K562 (cell line): ENCODE data around the gene ROR2.

Source experiments
- ATF6 ChIP-seq: sonication (generic); formaldehyde crosslinking; IDR thresholded peaks from 2 replicates; pipeline ENCODE4 v1.4.0; 2020; ENCODE audit warnings: mild to moderate bottlenecking, missing genetic modification reagents
- CBFA2T3 ChIP-seq: fragments of 450-650 bp; IDR thresholded peaks from 2 replicates; pipeline ENCODE4 v1.6.1; 2017
- CTCF ChIP-seq, 3 experiments: IDR thresholded peaks in 2 of 3; conservative IDR thresholded peaks in 1 of 3; 2 replicates each; pipeline ENCODE4 v1.5.1; 2011 to 2012; ENCODE audit warnings: low read length in 3 of 3, mild to moderate bottlenecking in 3 of 3, control low read depth in 2 of 3, improper control_type of control experiment in 1 of 3, inconsistent platforms in 1 of 3, low read depth in 1 of 3, mixed read lengths in 1 of 3, moderate library complexity in 1 of 3; ENCODE audit not compliant: insufficient read depth in 2 of 3
- L3MBTL2 ChIP-seq: fragments of 450-650 bp; IDR thresholded peaks from 2 replicates; pipeline ENCODE4 v1.6.1; 2016; ENCODE audit warnings: mild to moderate bottlenecking, moderate library complexity
- MED1 ChIP-seq: sonication (generic); formaldehyde crosslinking; IDR thresholded peaks from 2 replicates; pipeline ENCODE4 v1.8.1; 2023; ENCODE audit warnings: missing genetic modification reagents, borderline replicate concordance
- RFX5 ChIP-seq: IDR thresholded peaks from 2 replicates; pipeline ENCODE4 v1.6.1; 2011; ENCODE audit warnings: low read depth, mild to moderate bottlenecking, improper control_type of control experiment, low read length
- SMARCB1 ChIP-seq: IDR thresholded peaks from 2 replicates; pipeline ENCODE4 v1.6.1; 2011; ENCODE audit warnings: improper control_type of control experiment, low read depth; ENCODE audit not compliant: insufficient read length
- TCF15 ChIP-seq: fragments of 250-450 bp; sonication (Bioruptor Pico); IDR thresholded peaks from 2 replicates; pipeline ENCODE4 v1.8.0; 2022; ENCODE audit warnings: moderate library complexity, mild to moderate bottlenecking, inconsistent platforms
- ZHX1 ChIP-seq: fragments of 150-350 bp; conservative IDR thresholded peaks from 2 replicates; pipeline ENCODE4 v1.6.1; 2014; ENCODE audit warnings: low read length
- ZNF354B ChIP-seq: fragments of 250-450 bp; sonication (Bioruptor Pico); IDR thresholded peaks from 2 replicates; pipeline ENCODE4 v1.4.0; 2020

- TF ChIP-seq SMARCB1 = no peak
- no peak for TF ChIP-seq CTCF (IDR thresholded peaks at IDR 0.05 in 2 of 3, conservative IDR thresholded peaks at IDR 0.05 in 1 of 3; ENCODE audit: insufficient read depth in 2 of 3, low read depth in 1 of 3, low read length in 3 of 3)
- TF ChIP-seq L3MBTL2 = no peak
- TF ChIP-seq TCF15 (CRISPR knock-in tag) = no peak
- TF ChIP-seq ZNF354B (CRISPR knock-in tag) = no peak
- no peak for TF ChIP-seq RFX5
- no peak for TF ChIP-seq ATF6 (CRISPR knock-in tag)
- no peak for TF ChIP-seq ZHX1
- TF ChIP-seq MED1 (CRISPR knock-in tag) = no peak
- TF ChIP-seq CBFA2T3 = no peak
These were observed 44.8 kb downstream of the ROR2 start for GRCh38 chr9:91905237-91905650.
